MM.1S (cell line): ENCODE results near the gene GPR89B.

ENCODE experiments used
- EZH2 ChIP-seq: fragments of 300-600 bp; sonication (generic); optimal IDR thresholded peaks from 2 replicates; pipeline ENCODE3; 2017; ENCODE audit warnings: low read depth, mild to moderate bottlenecking, antibody characterized with exemption, low read length, mixed read lengths
- TF ChIP-seq, protein P1 (sequence below): fragments of 300-600 bp; sonication (generic); IDR thresholded peaks from 2 replicates; pipeline ENCODE4 v1.5.1; 2016; ENCODE audit warnings: antibody characterized with exemption, low read length, mixed read lengths

DNA sequence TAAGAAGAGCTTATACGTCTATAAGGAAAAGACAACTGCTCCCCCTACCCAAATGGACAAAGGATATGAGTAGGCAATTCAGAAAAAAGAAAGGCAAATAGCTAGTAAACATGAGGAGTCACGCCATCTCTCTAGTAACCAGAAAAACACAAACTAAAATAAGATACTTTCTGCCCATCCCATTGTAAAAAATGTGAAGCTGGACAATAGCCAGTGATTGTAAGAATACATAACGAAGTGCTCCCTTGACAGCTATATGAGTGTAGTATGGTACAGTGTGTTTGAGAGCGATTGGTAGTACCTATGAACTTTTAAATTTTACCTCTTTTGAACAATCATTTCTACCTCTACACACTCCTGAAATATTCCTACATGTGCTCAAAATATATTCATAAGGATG, 33.1 kb upstream of the GPR89B start:
- TF ChIP-seq, protein P1, sequence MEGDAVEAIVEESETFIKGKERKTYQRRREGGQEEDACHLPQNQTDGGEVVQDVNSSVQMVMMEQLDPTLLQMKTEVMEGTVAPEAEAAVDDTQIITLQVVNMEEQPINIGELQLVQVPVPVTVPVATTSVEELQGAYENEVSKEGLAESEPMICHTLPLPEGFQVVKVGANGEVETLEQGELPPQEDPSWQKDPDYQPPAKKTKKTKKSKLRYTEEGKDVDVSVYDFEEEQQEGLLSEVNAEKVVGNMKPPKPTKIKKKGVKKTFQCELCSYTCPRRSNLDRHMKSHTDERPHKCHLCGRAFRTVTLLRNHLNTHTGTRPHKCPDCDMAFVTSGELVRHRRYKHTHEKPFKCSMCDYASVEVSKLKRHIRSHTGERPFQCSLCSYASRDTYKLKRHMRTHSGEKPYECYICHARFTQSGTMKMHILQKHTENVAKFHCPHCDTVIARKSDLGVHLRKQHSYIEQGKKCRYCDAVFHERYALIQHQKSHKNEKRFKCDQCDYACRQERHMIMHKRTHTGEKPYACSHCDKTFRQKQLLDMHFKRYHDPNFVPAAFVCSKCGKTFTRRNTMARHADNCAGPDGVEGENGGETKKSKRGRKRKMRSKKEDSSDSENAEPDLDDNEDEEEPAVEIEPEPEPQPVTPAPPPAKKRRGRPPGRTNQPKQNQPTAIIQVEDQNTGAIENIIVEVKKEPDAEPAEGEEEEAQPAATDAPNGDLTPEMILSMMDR, result no peak
- no peak for TF ChIP-seq EZH2
